HG03521 (cell line): ENCODE measurements around the gene MYADML2.

ENCODE experiments used
- ATAC-seq: cut with Tn5 transposase; IDR thresholded peaks from one replicate; pipeline ENCODE4 v1.9.1; 2021; ENCODE audit warnings: mild to moderate bottlenecking, moderate library complexity; ENCODE audit not compliant: unreplicated experiment

MYADML2 gene

GRCh38 chr17:81940538-81941483, 6.2 kb downstream of the MYADML2 start:
- ATAC-seq: no peak

- no peak for ATAC-seq
Measured at GRCh38 chr17:81939881-81940385, 7.1 kb downstream of the MYADML2 start.

GRCh38 chr17:81939218-81939617, 7.8 kb downstream of the MYADML2 start:
- no peak for ATAC-seq

GRCh38 chr17:81935709-81936084, 11.3 kb downstream of the MYADML2 start:
- no peak for ATAC-seq

GRCh38 chr17:81934850-81935708, 12.0 kb downstream of the MYADML2 start:
- ATAC-seq: no peak

- ATAC-seq: no peak
Measured at GRCh38 chr17:81934098-81934757, 12.8 kb downstream of the MYADML2 start.

- ATAC-seq: no peak
Measured at GRCh38 chr17:81933178-81933699, 13.8 kb downstream of the MYADML2 start.

- no peak for ATAC-seq
Measured at GRCh38 chr17:81932333-81932983, 14.6 kb downstream of the MYADML2 start.

GRCh38 chr17:81931557-81932332, 15.3 kb downstream of the MYADML2 start:
- ATAC-seq: no peak

GRCh38 chr17:81931189-81931556, 15.9 kb downstream of the MYADML2 start:
- no peak for ATAC-seq

GRCh38 chr17:81930142-81931125, 16.6 kb downstream of the MYADML2 start:
- ATAC-seq: no peak

- ATAC-seq: no peak
Measured at GRCh38 chr17:81929253-81930141, 17.5 kb downstream of the MYADML2 start.

- ATAC-seq: no peak
Measured at GRCh38 chr17:81928544-81929252, 18.3 kb downstream of the MYADML2 start.

GRCh38 chr17:81927653-81928543, 19.1 kb downstream of the MYADML2 start, which contains the start of gene MAFG:
TSS of gene MAFG (minus strand) at chr17:81927735. CDS start at chr17:81923185, 4,550 bp downstream.
- peak; percentile 65 for ATAC-seq

- ATAC-seq: peak; percentile 7
Measured at GRCh38 chr17:81927152-81927652, 19.8 kb downstream of the MYADML2 start.
